CD4-positive, alpha-beta T cell (primary cell): Measurements from ENCODE around the gene TMEFF1. TPM values are rescaled to one million over a fixed set of nuclear protein-coding genes. Genes with fewer than 3 reads are reported as not detected.

Source experiments
- ATAC-seq: fragments of 200-7000 bp; cut with Tn5 transposase; one replicate; pipeline ENCODE4 v1.10.0; 2022; ENCODE audit warnings: mild to moderate bottlenecking; ENCODE audit not compliant: poor library complexity
- CTCF ChIA-PET: fragments of 350-600 bp; sonication (Branson Sonifier 250); formaldehyde crosslinking; loops from one replicate; lab custom pipeline; 2021; ENCODE audit warnings: antibody characterized with exemption, inconsistent platforms; lab: Charles Lee
- POLR2A ChIA-PET: fragments of 350-600 bp; sonication (Branson Sonifier 250); formaldehyde crosslinking; loops from one replicate; lab custom pipeline; 2021; ENCODE audit warnings: antibody characterized with exemption, inconsistent platforms; lab: Charles Lee
- DNase-seq, 14 experiments: peaks; one replicate each; pipeline ENCODE4 v3.0.0-alpha.2; 2013 to 2020; ENCODE audit warnings: mixed read lengths in 2 of 14
- H3K27ac ChIP-seq, 2 donors: one replicate each; pipeline versions ENCODE4 v1.5.1 to v1.7.0; 2013; ENCODE audit warnings: low read length in 2 of 2, low read depth in 1 of 2, mild to moderate bottlenecking in 1 of 2
- H3K27me3 ChIP-seq, 2 experiments: 1 replicate in 1 of 2; 2 replicates in 1 of 2; pipeline versions ENCODE4 v1.6.1 to v1.7.0; 2013; ENCODE audit warnings: low read length in 2 of 2, control low read depth in 1 of 2, mild to moderate bottlenecking in 1 of 2, moderate library complexity in 1 of 2; ENCODE audit not compliant: insufficient read depth in 2 of 2, control insufficient read depth in 1 of 2
- H3K36me3 ChIP-seq: one replicate; pipeline ENCODE4 v1.6.1; 2013; ENCODE audit warnings: low read length, control low read depth; ENCODE audit not compliant: insufficient read depth
- H3K4me1 ChIP-seq: one replicate; pipeline ENCODE4 v1.6.1; 2013; ENCODE audit warnings: low read length, control low read depth; ENCODE audit not compliant: insufficient read depth
- H3K4me3 ChIP-seq: one replicate; pipeline ENCODE4 v1.5.1; 2013; ENCODE audit warnings: mild to moderate bottlenecking, low read length, moderate library complexity
- H3K9me3 ChIP-seq, 2 experiments: 1 replicate in 1 of 2; 2 replicates in 1 of 2; pipeline versions ENCODE4 v1.6.1 to v1.7.0; 2013; ENCODE audit warnings: low read length in 2 of 2, mild to moderate bottlenecking in 2 of 2, control low read depth in 1 of 2, moderate library complexity in 1 of 2; ENCODE audit not compliant: control insufficient read depth in 1 of 2, insufficient read depth in 1 of 2
- H3K27ac Mint-ChIP-seq: one replicate; pipeline ENCODE4 v1.8.0; 2020; ENCODE audit warnings: mixed read lengths
- H3K27me3 Mint-ChIP-seq: one replicate; pipeline ENCODE4 v1.8.0; 2021; ENCODE audit warnings: mixed read lengths
- H3K36me3 Mint-ChIP-seq: one replicate; pipeline ENCODE4 v1.8.0; 2021; ENCODE audit warnings: low read depth, mixed read lengths
- H3K4me1 Mint-ChIP-seq: one replicate; pipeline ENCODE4 v1.8.0; 2021; ENCODE audit warnings: low read depth, mixed read lengths
- H3K4me3 Mint-ChIP-seq: one replicate; pipeline ENCODE4 v1.8.0; 2020; ENCODE audit warnings: mild to moderate bottlenecking, mixed read lengths
- H3K9me3 Mint-ChIP-seq: one replicate; pipeline ENCODE4 v1.8.0; 2020; ENCODE audit warnings: mixed read lengths
- intact Hi-C, 2 experiments: fragments of 100-400 bp; cut with DNase I in 1 of 2; cut with micrococcal nuclease in 1 of 2; formaldehyde crosslinking; loops; one replicate each; pipeline versions ENCODE4 v1.15.1 to v1.9.0; 2023 to 2025; cut with DNase I, micrococcal nuclease
- total RNA-seq, 174 experiments: library from RNA in 2 of 174; stranded (reverse) in 2 of 174; gene quantifications; one replicate each; pipeline ENCODE4 v1.2.3 and lab custom pipeline; 2021 to 2026
- TF ChIP-seq, protein P1 (sequence below): fragments of 200-600 bp; IDR thresholded peaks from one replicate; pipeline ENCODE4 v1.8.0; 2022; ENCODE audit warnings: antibody characterized with exemption, mild to moderate bottlenecking

TMEFF1 gene
- total RNA-seq, 2 experiments from 2014 or later, result not detected

DNA sequence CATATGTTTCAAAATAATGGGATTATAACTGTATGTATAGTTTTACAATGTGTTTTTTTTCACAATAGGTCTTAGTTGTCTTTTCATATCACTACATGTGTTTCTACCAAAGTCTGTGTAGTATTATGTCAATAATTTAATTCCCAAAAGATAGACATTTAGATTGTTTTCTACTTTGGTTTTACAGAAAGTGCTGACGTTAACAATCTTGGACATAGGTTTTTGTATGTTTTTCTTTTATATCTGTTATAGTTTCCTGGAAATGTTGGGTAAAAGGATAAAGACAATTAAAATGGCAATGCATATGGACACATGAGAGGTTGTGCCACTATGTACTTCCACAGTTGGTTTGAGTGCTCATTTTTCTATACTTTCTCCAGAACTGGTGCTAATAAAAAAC lies 15.2 kb downstream of the TMEFF1 start:
- no peak overlapping the region for H3K4me3 Mint-ChIP-seq
- H3K27me3 Mint-ChIP-seq, result peaks cover 6% of the 10 kb centered on the region
- intact Hi-C loops, result no loop called here

DNA sequence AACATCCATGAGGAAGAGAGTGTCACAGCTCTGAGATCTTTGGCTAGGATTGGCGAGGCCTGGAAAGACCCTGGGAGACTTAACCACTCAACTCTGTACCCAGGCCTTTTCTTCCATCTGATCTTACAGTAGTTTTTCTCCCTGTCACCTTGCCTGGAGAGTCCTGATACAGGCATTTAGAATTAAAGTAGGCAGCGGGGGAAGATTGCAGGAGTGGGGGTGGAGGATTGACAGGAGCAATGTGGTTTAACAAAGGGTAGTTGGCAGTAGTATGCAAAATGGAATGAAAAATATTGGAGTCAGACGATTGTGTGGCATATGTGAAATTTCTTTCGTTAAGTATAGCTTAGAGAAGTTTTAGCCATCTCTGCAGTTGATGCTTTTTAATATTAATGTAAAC lies 16.9 kb downstream of the TMEFF1 start:
- TF ChIP-seq, protein P1, sequence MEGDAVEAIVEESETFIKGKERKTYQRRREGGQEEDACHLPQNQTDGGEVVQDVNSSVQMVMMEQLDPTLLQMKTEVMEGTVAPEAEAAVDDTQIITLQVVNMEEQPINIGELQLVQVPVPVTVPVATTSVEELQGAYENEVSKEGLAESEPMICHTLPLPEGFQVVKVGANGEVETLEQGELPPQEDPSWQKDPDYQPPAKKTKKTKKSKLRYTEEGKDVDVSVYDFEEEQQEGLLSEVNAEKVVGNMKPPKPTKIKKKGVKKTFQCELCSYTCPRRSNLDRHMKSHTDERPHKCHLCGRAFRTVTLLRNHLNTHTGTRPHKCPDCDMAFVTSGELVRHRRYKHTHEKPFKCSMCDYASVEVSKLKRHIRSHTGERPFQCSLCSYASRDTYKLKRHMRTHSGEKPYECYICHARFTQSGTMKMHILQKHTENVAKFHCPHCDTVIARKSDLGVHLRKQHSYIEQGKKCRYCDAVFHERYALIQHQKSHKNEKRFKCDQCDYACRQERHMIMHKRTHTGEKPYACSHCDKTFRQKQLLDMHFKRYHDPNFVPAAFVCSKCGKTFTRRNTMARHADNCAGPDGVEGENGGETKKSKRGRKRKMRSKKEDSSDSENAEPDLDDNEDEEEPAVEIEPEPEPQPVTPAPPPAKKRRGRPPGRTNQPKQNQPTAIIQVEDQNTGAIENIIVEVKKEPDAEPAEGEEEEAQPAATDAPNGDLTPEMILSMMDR, result no peak
- Mint-ChIP-seq H3K27me3 (peaks cover 5% of the 10 kb centered on the region), H3K27ac (no peak overlapping the region), H3K4me1 (no peaks in the 10 kb centered on the region), H3K9me3 (no peaks in the 10 kb centered on the region), H3K36me3 (no peaks in the 10 kb centered on the region), H3K4me3 (no peak overlapping the region)
- no peaks in the 10 kb centered on the region for H3K9me3 ChIP-seq
- no peaks in the 10 kb centered on the region for H3K4me1 ChIP-seq
- DNase-seq (no peak), ATAC-seq (no peak)
- no peak overlapping the region for H3K27ac ChIP-seq
- ChIA-PET CTCF (no interaction called here), POLR2A (no interaction called here)
- no peak overlapping the region for H3K4me3 ChIP-seq
- no peaks in the 10 kb centered on the region for H3K27me3 ChIP-seq
- intact Hi-C loops, result no loop called here
- no peaks in the 10 kb centered on the region for H3K36me3 ChIP-seq

More for the DNA sequence above, 15.2 kb downstream of the TMEFF1 start:
- Histone ChIP-seq H3K36me3 (no peaks in the 10 kb centered on the region), H3K27ac (no peak overlapping the region), H3K9me3 (no peaks in the 10 kb centered on the region), H3K4me1 (no peaks in the 10 kb centered on the region), H3K4me3 (no peak overlapping the region), H3K27me3 (no peaks in the 10 kb centered on the region)
- TF ChIP-seq, protein P1, result no peak
- CTCF ChIA-PET, result no interaction called here
- Mint-ChIP-seq H3K36me3 (no peaks in the 10 kb centered on the region), H3K9me3 (no peaks in the 10 kb centered on the region), H3K27ac (no peak overlapping the region), H3K4me1 (no peaks in the 10 kb centered on the region)
- POLR2A ChIA-PET, result no interaction called here
- ATAC-seq, result no peak
- no peak for DNase-seq

DNA sequence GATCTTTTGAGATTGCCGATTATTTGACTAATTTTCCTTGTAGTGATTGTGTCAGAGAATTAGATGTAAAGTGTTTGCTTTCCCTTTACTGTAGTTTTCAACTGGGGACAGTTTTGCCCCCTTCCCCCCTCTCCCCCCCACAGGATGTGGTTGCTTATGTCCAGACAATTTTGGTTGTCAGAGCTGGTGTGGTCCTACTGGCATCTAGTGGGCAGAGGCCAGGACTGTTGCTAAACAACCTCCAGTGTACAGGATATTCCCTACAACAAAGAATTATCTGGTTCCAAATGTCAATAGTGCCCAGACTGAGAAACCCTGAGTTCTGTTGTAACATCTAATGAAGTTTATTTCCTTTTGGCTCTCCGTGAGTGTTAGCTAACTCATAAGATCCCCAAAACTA lies 20.0 kb downstream of the TMEFF1 start:
- intact Hi-C loops, result no loop called here
- H3K4me3 Mint-ChIP-seq, result no peak overlapping the region
- H3K27me3 Mint-ChIP-seq, result no peaks in the 10 kb centered on the region
- ATAC-seq (no peak), DNase-seq (no peak)
- H3K4me1 Mint-ChIP-seq, result no peaks in the 10 kb centered on the region
- Histone ChIP-seq H3K27me3 (no peaks in the 10 kb centered on the region), H3K9me3 (no peaks in the 10 kb centered on the region), H3K36me3 (no peaks in the 10 kb centered on the region), H3K4me3 (no peak overlapping the region), H3K4me1 (no peaks in the 10 kb centered on the region), H3K27ac (no peak overlapping the region)
- H3K36me3 Mint-ChIP-seq, result no peaks in the 10 kb centered on the region
- TF ChIP-seq, protein P1, result no peak
- POLR2A ChIA-PET, result no interaction called here
- CTCF ChIA-PET, result interaction anchor here (1.1 kb wide), 2 partner anchors 11 to 13 kb away, joined by 3 to 5 read pairs; no protein-coding TSS in a partner anchor
- no peaks in the 10 kb centered on the region for H3K9me3 Mint-ChIP-seq
- H3K27ac Mint-ChIP-seq, result no peak overlapping the region
